GM18502 (cell line): ENCODE results near the gene TNC.

ENCODE experiments used
- ATAC-seq: cut with Tn5 transposase; IDR thresholded peaks from one replicate; pipeline ENCODE4 v1.9.1; 2021; ENCODE audit warnings: mild to moderate bottlenecking; ENCODE audit not compliant: unreplicated experiment, poor library complexity

Gene TNC

GRCh38 chr9:115117999-115118878 lies at the start of gene TNC:
Gene TNC (minus strand): TSS chr9:115118157. CDS start chr9:115091018, 27,139 bp downstream.
- no peak for ATAC-seq

DNA sequence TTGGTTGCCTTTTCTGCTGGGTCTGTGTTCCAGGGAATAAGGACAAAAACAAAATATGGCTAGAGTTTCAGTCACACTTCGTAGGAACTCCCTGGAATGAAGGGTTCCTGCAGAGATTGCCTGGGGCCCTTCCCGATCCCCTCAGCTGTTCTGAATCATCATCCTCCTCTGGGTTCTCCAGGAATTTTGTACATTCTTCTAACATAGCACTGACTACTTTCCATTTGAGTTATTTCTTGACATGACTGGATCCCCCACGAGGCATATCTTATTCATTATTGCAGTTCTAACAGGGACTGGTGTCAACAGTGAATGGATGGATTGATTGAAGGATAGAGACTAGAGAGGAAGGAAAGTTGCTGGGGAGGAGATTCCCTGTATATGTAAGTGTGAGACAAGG lies 49.2 kb upstream of the TNC start:
- ATAC-seq: no peak

GRCh38 chr9:115165233-115165632 lies 47.3 kb upstream of the TNC start:
- no peak for ATAC-seq

DNA sequence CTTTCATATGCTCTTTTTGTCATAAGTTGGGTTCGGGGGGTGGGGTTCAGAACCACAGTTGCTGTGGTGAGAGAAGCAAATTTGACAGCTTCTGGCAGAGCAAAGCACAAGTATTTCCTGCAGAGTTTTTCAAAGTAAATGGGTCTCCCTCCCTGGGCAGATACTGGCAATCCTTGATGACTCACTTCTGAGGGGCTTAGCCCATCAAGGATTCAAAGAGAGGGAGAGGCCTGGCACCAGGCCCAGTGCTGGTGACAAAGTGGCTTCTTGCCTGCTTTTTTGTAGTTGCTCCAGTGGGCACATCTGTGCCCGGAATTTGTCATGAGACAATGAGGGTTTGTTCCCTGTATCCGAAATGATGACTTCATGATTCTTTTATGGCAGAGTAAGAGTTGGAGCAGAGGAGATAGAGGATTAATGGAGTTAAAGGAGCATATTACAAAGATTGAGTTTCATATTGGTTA lies 46.6 kb upstream of the TNC start:
- no peak for ATAC-seq

- ATAC-seq: no peak
Observed at GRCh38 chr9:115162946-115163345, 45.0 kb upstream of the TNC start.

DNA sequence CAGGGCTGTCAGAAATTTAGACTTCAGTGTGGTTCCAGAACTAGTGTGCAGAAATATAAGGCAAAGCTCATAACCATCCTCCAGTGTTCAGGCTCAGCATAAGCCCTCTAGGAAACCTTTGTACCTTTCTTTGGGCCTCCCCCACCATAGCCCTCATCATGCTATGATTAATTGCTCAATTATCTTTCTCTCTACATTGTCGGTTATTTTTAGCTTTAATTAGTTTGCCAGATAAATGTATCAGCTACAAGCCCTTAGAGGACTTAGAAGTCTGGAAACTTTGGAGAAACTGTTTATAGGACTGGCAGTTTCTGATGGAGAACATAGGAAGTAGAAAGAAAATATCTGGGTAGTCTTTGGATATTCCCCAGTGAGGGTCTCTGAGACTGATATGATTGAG lies 43.5 kb upstream of the TNC start:
- no peak for ATAC-seq

DNA sequence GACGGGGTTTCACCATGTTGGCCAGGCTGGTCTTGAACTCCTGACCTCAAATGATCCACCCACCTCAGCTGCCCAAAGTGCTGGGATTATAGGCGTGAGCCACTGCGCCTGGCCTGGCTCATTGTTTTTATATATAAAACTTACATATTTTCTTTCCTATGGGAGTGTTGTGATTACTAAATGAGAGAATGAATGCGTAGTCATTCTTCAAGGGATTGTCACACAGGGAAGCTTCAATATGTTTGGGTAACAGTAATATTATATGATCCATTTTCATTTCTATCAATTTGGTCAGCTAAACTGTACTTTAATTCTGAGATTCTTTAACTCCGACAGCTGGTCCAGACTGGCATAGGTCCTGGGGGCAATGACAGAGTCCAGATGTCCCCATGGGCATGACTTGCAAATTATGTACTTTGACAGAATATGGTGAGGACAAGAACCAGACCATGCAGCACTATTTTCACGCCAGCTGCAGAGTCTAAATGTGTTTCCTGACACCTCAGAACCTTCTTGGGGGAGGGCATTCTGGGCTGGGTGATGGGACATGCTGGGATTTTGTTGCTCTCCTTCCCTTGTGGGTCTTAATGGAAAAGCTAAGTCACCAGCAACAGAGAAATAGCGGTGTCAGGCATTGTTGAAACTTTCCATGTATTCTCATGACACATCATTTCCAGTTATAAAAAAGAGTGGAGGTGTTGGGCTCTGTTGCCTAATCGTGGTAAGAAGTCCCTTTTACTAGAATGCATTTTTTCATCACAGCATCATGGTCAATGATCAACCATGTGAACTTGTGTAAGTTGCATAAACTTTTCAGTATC lies 40.9 kb upstream of the TNC start:
- ATAC-seq: no peak

- no peak for ATAC-seq
Observed at GRCh38 chr9:115157245-115157674, 39.3 kb upstream of the TNC start.

DNA sequence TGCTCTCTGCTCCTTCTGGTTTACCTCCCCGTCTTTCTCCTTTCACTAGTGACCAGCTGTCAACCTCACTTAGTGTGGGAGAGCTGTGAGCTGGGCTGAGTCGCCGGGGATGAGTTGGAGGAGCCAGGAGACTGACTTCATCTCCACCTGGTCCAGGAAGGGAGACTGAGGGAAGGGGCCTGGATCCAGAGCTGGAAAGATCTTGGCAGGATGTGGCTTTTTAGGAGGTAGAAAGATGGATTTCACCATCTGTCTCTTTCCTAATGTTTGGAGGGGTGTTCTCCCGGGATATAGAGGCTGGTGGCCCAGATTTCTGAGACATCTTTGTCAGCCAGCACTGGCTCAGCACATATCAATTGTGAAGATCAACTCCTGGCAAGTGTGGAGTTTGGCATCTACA lies 37.1 kb upstream of the TNC start:
- ATAC-seq: no peak

- ATAC-seq: no peak
Observed at GRCh38 chr9:115154617-115155016, 36.7 kb upstream of the TNC start.

- no peak for ATAC-seq
Observed at GRCh38 chr9:115152281-115152820, 34.4 kb upstream of the TNC start.

DNA sequence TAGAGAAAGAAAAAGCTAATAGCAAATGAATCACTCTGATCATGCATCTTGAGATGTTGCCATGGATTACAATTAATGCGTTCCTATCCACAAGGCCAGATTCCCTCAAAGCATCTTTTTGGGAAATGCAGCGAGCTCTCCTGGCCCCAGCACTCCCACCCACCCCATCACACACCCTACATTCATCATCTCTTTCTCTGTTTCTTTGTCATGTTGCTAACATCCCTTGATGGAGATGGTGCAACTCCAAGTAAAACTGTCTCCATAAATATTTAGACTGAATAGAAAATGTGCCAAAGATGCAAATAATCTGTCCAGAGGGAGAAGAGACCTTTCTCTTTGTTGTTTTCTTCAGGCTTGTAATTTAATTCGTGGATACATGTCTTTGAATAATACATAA lies 30.8 kb upstream of the TNC start:
- no peak for ATAC-seq

DNA sequence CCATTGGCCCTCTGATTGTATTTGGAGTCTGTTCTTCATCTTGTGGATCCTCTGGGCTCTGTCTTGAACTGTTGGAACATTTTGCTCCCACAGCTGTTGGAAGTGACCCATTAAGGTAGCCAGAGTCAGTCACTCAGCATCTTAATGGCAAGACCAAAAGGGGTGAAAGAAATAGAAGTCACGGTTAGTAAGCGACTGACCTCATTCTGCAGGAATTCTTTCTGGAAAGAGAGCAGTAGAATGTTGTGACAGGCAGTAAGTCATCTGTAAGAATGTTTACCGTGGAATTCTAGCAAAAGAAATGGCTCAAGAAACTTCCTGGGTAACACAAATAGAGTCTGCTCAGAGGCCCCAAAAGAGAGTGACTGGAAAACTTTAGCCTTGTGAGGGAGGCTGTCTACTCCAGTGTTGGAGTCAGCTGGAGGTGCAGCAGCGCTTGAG lies 28.6 kb upstream of the TNC start:
- no peak for ATAC-seq

DNA sequence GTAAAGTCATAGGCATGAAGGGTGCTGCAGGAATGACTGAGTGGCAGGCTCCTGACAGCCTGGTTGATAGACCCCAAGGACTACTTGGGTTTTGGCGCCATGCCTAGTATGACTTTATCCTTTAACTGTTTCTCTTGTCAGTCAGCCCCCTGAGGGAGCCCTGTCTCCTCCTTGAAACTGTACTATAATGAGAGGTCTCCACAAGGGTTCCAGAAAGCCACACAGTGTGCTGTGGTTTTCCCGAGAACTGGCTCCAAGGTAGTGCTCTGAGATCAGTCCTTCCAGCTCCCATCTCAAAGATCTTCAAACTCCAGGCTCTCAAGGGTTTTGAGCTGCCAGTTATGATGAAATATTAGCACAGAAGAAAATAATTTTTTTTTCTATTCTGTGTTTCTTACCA lies 26.7 kb upstream of the TNC start:
- no peak for ATAC-seq

- ATAC-seq: no peak
Observed at GRCh38 chr9:115143689-115144088, 25.7 kb upstream of the TNC start.

DNA sequence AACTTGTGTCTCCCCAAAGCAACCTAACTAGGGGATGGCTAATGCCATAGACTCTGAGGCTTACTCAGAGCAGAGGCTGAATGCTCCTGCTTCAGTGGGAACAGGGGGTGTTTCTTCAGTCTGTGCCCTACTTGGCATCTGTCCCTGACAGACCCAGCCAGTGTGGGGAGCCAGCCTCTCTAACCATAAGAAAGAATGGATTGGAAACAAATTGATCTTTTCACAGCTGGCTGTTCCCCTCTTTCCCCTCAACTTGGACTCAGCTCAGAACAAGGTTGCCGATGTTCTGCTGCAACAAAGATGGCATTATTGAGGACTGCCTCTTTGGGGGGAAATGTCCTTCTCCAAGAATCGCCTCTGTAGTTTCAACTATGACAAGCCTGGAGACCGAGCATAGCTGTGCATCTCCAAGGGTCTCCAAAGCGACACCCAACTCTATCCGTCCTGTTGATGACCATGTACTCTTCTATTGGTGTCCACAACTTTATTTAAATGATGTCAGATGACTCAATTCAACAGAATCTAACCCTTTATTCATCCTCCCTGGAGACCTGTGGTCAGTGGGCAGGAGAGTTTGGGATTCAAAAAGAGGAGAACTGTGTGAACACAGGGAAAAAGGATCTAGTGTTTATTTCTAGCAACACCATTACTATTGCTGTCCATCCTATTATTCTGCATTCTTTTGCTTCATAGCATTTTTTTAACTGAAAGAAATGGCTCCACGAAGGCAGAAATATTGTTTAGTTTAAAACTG lies 24.7 kb upstream of the TNC start:
- no peak for ATAC-seq

GRCh38 chr9:115142090-115142489 lies 24.1 kb upstream of the TNC start:
- ATAC-seq: no peak

DNA sequence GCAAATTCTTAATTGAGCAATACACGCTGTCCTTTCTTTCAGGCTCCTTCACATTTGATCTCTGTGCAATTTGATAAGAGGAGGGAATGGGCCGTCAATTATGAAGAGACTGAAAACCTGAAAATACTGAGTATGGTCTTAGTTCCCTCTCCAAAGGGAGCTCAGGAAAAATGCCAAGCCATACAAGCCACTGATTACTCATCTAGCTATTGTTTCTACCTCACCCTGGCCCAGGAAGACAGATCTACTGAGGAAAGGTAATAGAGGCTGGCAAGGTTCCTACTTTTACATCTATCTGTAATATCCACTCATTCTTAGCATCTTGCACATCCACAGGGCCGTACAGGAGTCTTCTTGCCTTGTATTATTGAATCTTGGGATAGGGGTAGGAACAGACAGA lies 23.7 kb upstream of the TNC start:
- ATAC-seq: no peak

- ATAC-seq: no peak
Observed at GRCh38 chr9:115138151-115138550, 20.2 kb upstream of the TNC start.

GRCh38 chr9:115137526-115137925 lies 19.6 kb upstream of the TNC start:
- ATAC-seq: no peak
